ENCODE data around the gene PITPNB.

The PITPNB gene

DNA sequence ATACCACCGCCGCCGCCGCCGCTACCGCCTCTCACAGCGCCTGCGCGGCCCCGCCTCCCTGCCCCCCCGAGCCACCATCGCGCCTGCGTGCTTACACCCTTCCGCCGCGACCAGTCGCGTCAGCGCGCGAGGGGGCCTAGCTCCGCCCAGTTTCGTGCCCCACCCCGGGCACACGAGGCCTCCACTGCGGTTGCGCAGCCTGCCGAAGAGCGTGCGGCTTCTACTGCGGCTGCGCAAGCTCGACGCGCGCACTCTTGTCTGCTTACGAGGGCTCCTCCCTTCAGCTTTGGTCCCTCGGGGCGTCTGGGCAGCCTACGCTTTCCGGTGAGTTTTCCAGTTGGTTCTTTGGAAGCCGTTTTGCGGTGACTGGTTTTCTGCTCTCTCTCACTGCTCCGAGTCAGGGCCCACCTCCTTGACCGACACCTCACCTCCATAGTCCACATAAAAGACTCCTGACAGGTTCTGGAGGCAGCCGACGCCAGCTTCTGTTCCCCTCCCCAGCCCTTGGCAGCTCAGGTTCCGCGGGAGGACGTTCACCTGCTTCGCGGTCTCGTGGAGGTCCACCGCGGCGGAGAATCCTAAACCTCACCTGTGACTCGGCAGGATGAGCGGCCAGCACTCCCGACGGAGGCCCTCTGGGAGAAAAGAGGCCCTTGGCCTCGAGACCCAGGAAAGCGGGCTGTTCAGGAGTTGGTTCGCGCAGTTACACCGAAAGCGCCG is at the start of gene PITPNB:
PITPNB (minus strand) TSS at position 35 of the 720 bp plus-strand sequence. CDS start 65 bp downstream, outside the sequence.
- peak; percentile 97 to 99 for DNase-seq

GRCh38 chr22:27966168-27967064 is 47.4 kb upstream of the PITPNB start:
- DNase-seq = no peak

DNA sequence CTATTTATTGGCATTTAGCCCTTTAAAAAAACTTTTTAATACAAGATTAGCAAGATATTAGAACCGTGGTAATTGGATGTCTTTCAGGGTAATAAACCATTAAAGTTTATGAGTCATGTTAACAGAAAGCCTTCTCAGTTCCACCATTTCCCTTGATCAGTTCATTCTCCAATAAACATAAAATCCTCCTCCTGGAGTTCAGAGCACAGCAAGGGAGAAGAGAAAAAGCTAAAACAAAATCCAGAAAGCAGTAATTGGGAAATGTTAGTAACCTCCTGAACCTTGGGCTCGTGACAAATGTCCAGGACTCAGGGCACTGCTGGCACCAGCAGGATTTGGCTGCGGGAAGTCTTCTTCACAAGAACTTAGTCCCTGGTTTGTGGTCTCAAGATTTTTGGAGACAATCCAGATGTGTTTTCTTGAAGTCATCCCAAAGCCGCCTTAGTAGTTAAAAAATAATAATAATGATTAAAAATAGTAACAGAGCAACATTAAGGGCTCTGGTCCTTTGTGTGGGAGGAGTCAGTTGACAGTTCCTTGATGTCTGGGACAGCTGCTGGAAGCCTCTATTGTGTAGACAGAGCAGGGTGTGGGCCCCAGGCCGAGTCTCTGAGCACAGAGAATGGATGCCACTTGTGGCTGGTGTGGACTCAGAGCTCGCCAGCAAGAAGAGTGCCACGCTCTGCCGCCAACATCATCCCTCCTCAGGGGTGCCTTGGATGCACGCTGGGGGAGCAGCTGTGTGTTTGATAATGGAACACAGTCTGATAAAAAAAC is 43.4 kb upstream of the PITPNB start:
- DNase-seq = no peak

DNA sequence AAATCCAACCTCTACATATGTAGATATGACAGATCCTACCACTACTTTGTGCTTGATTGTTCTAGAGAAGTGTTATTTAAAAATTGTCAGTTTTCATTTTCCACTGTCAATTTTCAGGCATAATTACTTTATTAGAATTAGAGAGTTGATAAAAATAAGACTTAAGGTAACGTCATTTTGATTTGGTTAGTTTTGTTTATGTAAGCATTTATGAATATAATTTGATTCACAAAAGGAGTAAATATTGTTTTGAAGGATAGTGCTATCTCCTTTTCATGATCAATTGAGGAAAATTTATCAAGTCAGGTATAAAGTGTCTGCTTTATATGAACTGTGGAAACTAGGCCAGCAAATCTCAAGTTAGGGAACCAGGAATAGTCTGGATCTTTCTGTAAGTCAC is 42.6 kb upstream of the PITPNB start:
- no peak for DNase-seq

DNA sequence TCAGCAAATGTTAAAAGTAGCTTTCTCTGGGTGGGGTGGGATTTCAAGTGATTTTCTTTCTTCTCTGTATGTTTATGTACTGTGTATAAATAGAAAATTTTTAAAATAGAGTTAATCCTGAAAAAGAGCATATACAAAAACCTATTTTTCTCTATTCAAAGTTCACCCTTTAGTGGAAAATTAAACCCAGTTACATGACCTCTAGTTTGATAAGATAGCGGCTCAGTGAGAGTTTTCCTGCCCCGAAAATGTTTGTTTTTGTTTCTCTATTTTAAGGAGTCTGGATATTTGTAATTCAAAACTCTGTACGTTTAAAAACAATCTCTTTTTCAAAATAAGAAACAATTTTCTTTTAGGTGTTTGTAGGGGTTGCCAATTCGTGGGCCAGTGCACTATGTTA is 42.1 kb upstream of the PITPNB start:
- DNase-seq = no peak

DNA sequence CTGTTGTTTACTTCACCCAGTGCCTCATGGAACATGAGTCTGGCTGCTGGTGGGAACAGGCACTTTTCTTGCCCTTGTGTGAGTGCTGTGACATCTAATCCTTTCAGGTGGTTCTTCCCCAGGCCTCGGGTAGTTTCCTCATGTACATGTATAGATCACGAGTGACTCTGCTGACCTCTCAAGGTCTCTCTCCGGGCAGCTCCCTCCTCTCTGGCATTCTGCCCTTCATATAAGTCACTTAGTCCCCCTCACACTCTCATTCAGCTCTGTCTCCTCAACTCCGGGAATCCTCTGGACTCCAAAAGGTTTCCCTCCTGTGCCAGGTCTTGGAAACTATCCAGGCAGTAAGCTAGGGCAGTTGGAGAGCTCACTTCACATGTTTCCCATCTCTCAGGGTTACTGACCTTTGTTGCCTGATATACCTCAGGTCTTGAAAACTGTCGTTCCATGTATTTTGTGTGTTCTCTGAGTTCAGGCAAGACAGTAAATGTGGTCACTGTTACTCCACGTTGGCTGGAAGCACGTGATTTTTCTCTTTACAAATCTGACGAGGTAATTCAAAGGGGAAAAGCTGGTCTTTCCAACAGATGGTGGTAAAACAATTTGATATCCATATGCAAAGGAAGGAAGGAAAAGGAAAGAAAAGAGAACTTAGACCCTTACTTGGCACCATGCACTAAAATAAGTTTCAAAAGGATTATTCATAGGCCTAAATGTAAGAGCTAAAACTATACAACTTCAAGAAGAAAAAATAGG is 40.5 kb upstream of the PITPNB start:
- no peak for DNase-seq

DNA sequence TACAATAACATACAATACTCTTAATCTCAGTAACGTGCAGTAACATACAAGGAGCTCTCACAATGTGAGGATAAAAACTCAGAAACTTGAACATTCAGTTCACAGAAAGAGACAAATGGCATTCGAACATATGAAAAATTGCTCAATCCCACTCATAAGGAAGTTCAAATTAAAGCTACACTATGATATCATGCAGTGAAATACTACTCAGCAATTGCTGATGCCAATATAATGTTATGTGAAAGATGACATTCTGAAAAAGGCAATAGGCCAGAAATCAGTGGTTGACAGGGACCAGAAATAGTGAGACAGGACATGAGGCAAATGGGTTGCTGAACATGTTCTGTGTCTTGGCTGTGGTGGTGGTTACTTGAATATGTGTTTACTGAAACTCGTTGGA is 33.7 kb upstream of the PITPNB start:
- DNase-seq = no peak

GRCh38 chr22:27952091-27952490 is 33.0 kb upstream of the PITPNB start:
- no peak for DNase-seq

DNA sequence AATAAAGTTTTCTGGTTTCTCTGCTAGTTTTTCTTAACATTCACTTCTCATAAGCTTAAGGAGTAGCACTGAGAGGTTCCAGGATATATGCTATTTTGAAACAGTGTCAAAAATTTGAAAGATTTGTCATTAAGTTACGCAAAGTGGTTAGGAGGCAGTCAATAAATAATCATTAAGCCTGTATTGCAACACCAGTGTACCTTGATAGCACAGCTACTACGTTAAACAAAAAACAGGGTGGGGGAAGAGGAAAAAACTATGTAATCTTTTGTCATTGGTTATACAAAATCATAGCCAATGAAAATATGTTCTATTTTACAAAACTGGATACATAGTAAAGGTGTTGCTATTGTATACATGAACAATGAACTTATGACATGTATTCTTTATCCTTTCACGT is 30.4 kb upstream of the PITPNB start:
- no peak for DNase-seq

GRCh38 chr22:27948569-27948968 is 29.5 kb upstream of the PITPNB start:
- DNase-seq = no peak

- no peak for DNase-seq
Measured at GRCh38 chr22:27947448-27947847, 28.4 kb upstream of the PITPNB start.

DNA sequence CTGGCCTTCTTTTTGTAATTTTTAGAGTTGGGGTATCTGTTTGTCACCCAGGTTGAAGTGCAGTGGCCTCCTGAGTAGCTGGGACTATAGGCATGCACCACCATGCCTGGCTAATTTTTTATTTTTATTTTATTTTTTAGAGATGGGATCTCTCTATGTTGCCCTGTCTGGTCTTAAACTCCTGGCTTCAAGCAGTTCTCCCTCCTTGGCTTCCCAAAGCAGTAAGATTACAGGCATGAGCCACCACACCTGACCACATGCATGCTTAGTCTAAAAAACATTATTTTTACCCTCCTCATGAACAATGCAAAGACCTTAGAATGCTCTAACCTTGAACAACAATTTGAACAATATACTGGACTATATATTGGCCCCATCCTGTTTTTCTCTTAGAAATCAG is 22.1 kb upstream of the PITPNB start:
- no peak for DNase-seq

DNA sequence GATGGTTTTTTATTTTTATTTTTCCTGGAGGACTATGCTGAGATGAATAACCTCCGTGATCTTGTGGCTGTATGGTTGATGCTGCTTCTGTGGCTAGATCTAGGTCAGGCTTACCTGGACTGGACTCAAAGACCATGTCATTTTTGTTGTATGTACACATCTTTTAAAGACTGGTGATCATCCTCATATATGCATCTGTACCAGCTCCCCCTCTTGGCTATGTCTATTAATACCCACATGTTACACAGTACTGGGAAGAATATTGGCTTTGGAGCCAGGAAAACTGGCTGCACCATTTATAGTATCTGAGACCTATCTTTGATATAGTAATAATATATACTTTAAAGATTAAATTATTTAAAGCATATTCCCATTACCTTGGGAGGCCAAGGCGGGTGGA is 18.4 kb upstream of the PITPNB start:
- DNase-seq = no peak

- DNase-seq = no peak
Measured at GRCh38 chr22:27935897-27936296, 16.8 kb upstream of the PITPNB start.

DNA sequence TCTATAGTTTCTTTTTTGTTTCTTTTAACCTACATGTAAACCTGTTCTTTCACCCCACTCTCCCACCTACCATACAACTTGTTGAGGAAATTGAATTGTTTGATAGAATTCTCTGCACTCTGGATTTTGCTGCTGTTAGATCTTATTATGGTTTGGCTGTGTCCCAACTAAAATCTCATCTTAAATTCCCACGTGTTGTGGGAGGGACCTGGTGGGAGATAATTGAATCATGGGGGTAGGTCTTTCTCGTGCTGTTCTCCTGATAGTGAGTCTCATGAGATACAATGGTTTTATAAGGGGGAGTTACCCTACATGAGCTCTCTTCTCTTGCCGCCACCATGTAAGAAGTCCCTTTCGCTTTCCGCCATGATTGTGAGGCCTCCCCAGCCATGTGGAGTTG is 15.0 kb upstream of the PITPNB start:
- no peak for DNase-seq

DNA sequence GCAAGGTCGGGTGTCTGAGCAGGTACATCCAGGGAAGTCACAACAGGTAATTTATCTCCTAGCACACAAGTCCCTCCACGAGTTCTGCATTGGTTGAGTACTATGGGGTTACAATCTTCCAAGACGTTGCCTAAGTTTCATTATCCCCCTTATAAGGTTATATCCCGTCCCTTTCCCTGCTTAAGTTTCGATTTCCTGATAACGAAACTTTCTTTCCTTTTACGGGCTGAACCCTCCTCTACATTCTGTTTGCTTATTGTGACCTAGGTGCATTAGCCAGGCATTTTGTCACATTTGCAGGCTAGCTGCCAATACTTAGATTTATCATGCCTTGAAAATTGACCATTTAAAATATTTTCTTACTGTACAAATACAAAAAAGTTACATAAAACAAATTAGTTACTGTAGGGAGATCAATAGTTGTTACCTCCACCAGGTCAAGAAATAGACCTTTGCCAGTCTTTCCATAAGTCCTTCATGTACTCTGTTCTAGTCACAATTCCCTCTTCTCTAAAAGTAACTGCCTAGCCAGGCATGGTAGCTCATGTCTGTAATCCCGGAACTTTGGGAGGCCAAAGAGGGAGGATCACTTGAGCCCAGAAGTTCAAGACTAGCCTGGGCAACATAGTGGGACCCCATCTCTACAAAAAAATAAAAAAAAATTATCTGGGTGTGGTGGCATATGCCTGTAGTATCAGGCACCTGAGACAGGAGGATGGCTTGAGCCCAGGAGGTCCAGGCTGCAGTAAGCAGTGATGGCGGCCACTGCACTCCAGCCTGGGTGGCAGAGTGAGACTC is 14.3 kb upstream of the PITPNB start:
- DNase-seq = no peak

DNA sequence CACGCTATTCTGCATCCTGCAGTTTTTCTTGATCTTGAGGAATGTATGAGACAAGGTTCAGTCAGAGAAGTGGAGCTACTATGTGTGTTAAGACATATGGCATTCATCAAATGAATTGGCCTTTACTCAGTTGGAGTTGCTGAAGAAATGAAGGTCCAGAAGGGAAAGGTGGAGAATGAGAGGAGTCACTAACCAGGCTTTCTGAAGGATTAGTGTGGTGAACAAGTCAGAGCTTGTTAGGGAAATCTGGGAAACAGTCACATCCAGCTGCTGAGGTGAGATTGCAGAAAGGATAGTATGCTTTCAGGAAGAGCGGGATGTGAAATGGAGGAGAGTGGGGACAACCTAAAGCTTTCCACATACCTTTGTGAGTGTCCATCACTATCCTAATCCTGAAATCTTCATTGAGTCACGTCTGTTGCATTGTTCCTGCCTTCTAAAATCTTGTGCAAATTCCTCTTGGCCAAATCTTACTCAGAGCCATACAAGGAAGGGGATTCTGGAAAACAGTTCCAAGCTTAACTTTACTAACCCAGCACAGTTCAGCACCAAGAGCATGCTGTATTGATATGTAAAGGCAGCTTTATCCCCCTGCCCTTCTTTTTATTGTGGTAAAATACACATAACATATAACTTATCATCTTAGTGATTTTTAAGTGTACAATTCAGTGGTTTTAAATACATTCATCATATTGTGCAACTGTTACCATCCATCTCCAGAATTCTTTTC is 11.4 kb upstream of the PITPNB start:
- DNase-seq = no peak

DNA sequence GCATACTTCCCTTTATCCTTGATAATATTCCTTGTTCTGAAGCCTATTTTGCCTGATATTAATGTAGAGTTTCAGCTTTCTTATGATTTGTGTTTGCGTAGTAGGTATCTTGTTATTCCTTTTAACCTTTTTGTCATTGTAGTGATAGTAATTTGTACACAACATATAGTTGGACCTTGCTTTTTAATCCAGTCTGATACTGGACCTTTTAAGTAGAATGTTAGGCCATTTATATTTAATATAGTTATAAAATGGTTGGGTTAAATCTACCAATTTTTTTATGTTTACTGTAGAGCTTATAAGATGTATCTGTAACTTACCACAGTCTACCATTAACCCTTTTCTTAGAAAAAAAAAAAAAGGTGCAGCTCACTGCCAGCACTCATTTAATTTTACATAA is 8.6 kb upstream of the PITPNB start:
- DNase-seq = no peak

- DNase-seq = no peak
Measured at GRCh38 chr22:27925331-27925730, 6.3 kb upstream of the PITPNB start.

- DNase-seq = peak; percentile 19 to 36
Measured at GRCh38 chr22:27919942-27920755, 1.1 kb upstream of the PITPNB start.

All from NCI-H1930 (cell line).